Hepatocyte (in vitro differentiated cells): ENCODE measurements around the gene BORCS5. TPM values are rescaled to one million over a fixed set of nuclear protein-coding genes. Genes with fewer than 3 reads are reported as not detected.
A peak's percentile ranks its signal among the peaks of the same experiment; 100 is the strongest.

Experiments used
- DNase-seq: peaks from one replicate; pipeline ENCODE4 v3.0.0-alpha.2; 2016; ENCODE audit warnings: low spot score
- H2AFZ ChIP-seq: fragments of 200-600 bp; sonication (generic); 2 replicates; pipeline ENCODE4 v1.6.0; 2016; ENCODE audit warnings: antibody characterized with exemption, mild to moderate bottlenecking
- H3K27ac ChIP-seq: fragments of 200-600 bp; sonication (generic); 2 replicates; pipeline ENCODE4 v1.5.1; 2016; ENCODE audit warnings: mild to moderate bottlenecking
- H3K27me3 ChIP-seq: fragments of 200-600 bp; sonication (generic); 2 replicates; pipeline ENCODE4 v1.6.1; 2016
- H3K36me3 ChIP-seq: fragments of 200-600 bp; sonication (generic); replicated peaks from 2 replicates; pipeline ENCODE4 v1.5.1; 2016; ENCODE audit warnings: low read depth; ENCODE audit not compliant: insufficient read depth
- H3K4me1 ChIP-seq: fragments of 200-600 bp; sonication (generic); 2 replicates; pipeline ENCODE4 v1.5.1; 2016; ENCODE audit warnings: mild to moderate bottlenecking, moderate library complexity; ENCODE audit not compliant: insufficient read depth
- H3K4me2 ChIP-seq: fragments of 200-600 bp; sonication (generic); 2 replicates; pipeline ENCODE4 v1.6.0; 2016
- H3K4me3 ChIP-seq: fragments of 200-600 bp; sonication (generic); 2 replicates; pipeline ENCODE4 v1.5.1; 2016; ENCODE audit warnings: mild to moderate bottlenecking
- H3K79me2 ChIP-seq: fragments of 200-600 bp; sonication (generic); 2 replicates; pipeline ENCODE4 v1.6.0; 2017; ENCODE audit warnings: mild to moderate bottlenecking
- H3K9me2 ChIP-seq: fragments of 200-600 bp; sonication (generic); replicated peaks from 2 replicates; pipeline ENCODE4 v1.6.0; 2017; ENCODE audit warnings: mild to moderate bottlenecking; ENCODE audit not compliant: insufficient read depth
- H3K9me3 ChIP-seq: fragments of 200-600 bp; sonication (generic); 2 replicates; pipeline ENCODE4 v1.5.1; 2016; ENCODE audit warnings: low read depth, mild to moderate bottlenecking
- H4K20me1 ChIP-seq: fragments of 200-600 bp; sonication (generic); 2 replicates; pipeline ENCODE4 v1.6.0; 2016; ENCODE audit warnings: mild to moderate bottlenecking; ENCODE audit not compliant: insufficient read depth, poor library complexity, severe bottlenecking
- CTCF ChIP-seq: fragments of 200-600 bp; sonication (generic); IDR thresholded peaks from 2 replicates; pipeline ENCODE4 v1.5.1; 2016; ENCODE audit warnings: antibody characterized with exemption, mild to moderate bottlenecking; ENCODE audit not compliant: poor library complexity
- EZH2 ChIP-seq: fragments of 200-600 bp; sonication (generic); IDR thresholded peaks from 2 replicates; pipeline ENCODE4 v1.6.1; 2016; ENCODE audit warnings: antibody characterized with exemption, mild to moderate bottlenecking, borderline replicate concordance
- EZH2phosphoT487 ChIP-seq: fragments of 200-600 bp; sonication (generic); IDR thresholded peaks from one replicate; pipeline ENCODE4 v1.6.1; 2018; ENCODE audit warnings: antibody characterized with exemption, mild to moderate bottlenecking, low read depth, moderate library complexity; ENCODE audit not compliant: unreplicated experiment, severe bottlenecking
- WGBS: methylation state at CpG from one replicate; pipeline ENCODE4 v1.1.6; 2016; ENCODE audit warnings: low lambda C conversion rate; ENCODE audit errors: missing lambda C conversion rate; 5-methylcytosine and 5-hydroxymethylcytosine counted together
- polyA plus RNA-seq: library from polyadenylated mRNA; unstranded; fragments of >200 nt; fragmentation: Nextera tagmentation; extraction: Ambion mirVana; gene quantifications from 2 replicates; pipeline ENCODE4 v1.2.1, GENCODE V29; 2016
- total RNA-seq: library from RNA; depleted of rRNA; stranded (reverse); fragments of >200 nt; gene quantifications from 2 replicates; pipeline ENCODE4 v1.2.3, GENCODE V29; 2014

Gene BORCS5
- total and polyA plus RNA-seq, 2 experiments from 2014 or later = 6.6 to 11.2 TPM

GRCh38 chr12:12353276-12353675 lies 3.6 kb upstream of the BORCS5 start:
- Histone ChIP-seq H3K4me3 (no peak overlapping the region), H2AFZ (no peak overlapping the region), H3K4me2 (no peak overlapping the region), H3K27me3 (no peaks in the 10 kb centered on the region), H3K36me3 (no peaks in the 10 kb centered on the region), H3K4me1 (peaks cover 6% of the 10 kb centered on the region), H3K9me3 (no peaks in the 10 kb centered on the region), H3K27ac (no peak overlapping the region), H4K20me1 (no peaks in the 10 kb centered on the region), H3K9me2 (no peaks in the 10 kb centered on the region), H3K79me2 (peaks cover 9% of the 10 kb centered on the region)
- DNase-seq = no peak
- WGBS = 95% methylated on average over 1 of the region's 1 CpG
- TF ChIP-seq EZH2phosphoT487 = no peak

- H2AFZ ChIP-seq = no peak overlapping the region
- WGBS = 58% methylated on average over 5 of the region's 5 CpGs
- TF ChIP-seq CTCF (no peak), EZH2 (no peak), EZH2phosphoT487 (no peak)
- H3K27me3 ChIP-seq = no peaks in the 10 kb centered on the region
- H3K4me1 ChIP-seq = peaks cover 10% of the 10 kb centered on the region
- no peaks in the 10 kb centered on the region for H3K36me3 ChIP-seq
- no peaks in the 10 kb centered on the region for H3K9me2 ChIP-seq
- no peak overlapping the region for H3K4me2 ChIP-seq
- no peaks in the 10 kb centered on the region for H3K9me3 ChIP-seq
- no peaks in the 10 kb centered on the region for H4K20me1 ChIP-seq
- DNase-seq = no peak
- no peak overlapping the region for H3K4me3 ChIP-seq
- H3K79me2 ChIP-seq = peaks cover 11% of the 10 kb centered on the region
- no peak overlapping the region for H3K27ac ChIP-seq
Measured at GRCh38 chr12:12353807-12354206, 3.1 kb upstream of the BORCS5 start.

- peaks cover 27% of the 10 kb centered on the region for H3K79me2 ChIP-seq
- no peaks in the 10 kb centered on the region for H3K9me2 ChIP-seq
- 70% methylated on average over 5 of the region's 5 CpGs for WGBS
- H3K9me3 ChIP-seq = no peaks in the 10 kb centered on the region
- peaks cover 10% of the 10 kb centered on the region for H3K4me1 ChIP-seq
- TF ChIP-seq EZH2phosphoT487 (no peak), CTCF (no peak), EZH2 (no peak)
- no peaks in the 10 kb centered on the region for H3K27me3 ChIP-seq
- peak overlapping the region; percentile 80 for H2AFZ ChIP-seq
- no peak for DNase-seq
- peak overlapping the region; percentile 20 for H3K4me3 ChIP-seq
- no peaks in the 10 kb centered on the region for H4K20me1 ChIP-seq
- peak overlapping the region; percentile 85 for H3K4me2 ChIP-seq
- H3K36me3 ChIP-seq = no peaks in the 10 kb centered on the region
- peak overlapping the region; percentile 97 for H3K27ac ChIP-seq
Measured at GRCh38 chr12:12356467-12356895, 397 bp upstream of the BORCS5 start.

- no peaks in the 10 kb centered on the region for H4K20me1 ChIP-seq
- no peaks in the 10 kb centered on the region for H3K9me2 ChIP-seq
- H3K79me2 ChIP-seq = peaks cover 30% of the 10 kb centered on the region
- whole genome bisulfite sequencing = 18% methylated on average over 10 of the region's 10 CpGs
- H3K27me3 ChIP-seq = no peaks in the 10 kb centered on the region
- peaks cover 10% of the 10 kb centered on the region for H3K4me1 ChIP-seq
- H3K4me3 ChIP-seq = peak overlapping the region; percentile 48
- peak overlapping the region; percentile 97 for H3K27ac ChIP-seq
- TF ChIP-seq EZH2phosphoT487 = no peak
- no peak for TF ChIP-seq CTCF
- no peak for TF ChIP-seq EZH2
- no peaks in the 10 kb centered on the region for H3K36me3 ChIP-seq
- peak overlapping the region; percentile 85 for H3K4me2 ChIP-seq
- DNase-seq = no peak
- H3K9me3 ChIP-seq = no peaks in the 10 kb centered on the region
- H2AFZ ChIP-seq = peak overlapping the region; percentile 80
Measured at GRCh38 chr12:12357719-12358461, 1.0 kb downstream of the BORCS5 start.
